Measurements from ENCODE around the gene ODAD3.
"Not testable (repeated sequence)": the region's sequence is repeated elsewhere in the genome, so short reads cannot be mapped to it uniquely, and the experiment has no call there.

ODAD3 gene

DNA sequence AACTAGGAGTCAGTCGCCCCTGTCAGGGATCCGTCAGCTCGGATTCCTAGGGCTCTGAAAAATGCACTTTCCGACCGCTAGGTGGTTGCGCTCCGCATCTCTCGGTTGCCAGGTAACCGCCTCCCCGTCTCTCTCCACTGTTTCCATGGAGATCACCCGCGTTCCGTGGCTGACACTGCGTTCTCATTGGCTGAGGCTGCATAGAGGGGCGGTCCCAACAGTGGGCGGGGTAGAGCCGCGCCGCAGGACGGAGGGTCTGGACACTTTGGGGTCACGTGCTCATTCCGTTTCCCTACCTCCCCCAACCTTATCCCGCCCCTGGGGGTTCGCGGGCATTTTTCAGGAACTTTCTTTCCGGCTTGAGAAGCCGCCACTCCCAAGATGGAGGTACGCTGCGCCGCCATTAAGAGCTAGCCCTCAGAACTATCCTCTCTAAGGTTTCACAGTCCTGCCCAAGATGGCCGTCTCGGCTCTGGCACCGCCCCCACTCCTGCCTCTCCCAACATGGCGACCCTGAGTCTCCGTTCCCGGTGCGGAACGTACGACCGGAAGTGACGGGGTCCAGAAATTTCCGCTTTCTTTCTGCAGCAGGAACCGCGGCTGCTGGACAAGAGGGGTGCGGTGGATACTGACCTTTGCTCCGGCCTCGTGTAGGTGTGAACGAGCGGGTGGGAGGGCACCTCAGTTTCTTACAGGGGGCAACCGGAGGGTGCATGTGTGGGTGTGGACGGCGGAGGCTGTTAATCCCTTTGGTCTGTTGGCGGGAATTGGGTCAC lies at the start of gene ODAD3, which contains the start of gene PRKCSH:
Gene ODAD3, minus strand, starts transcription at position 65 of the 776 bp plus-strand sequence. CDS start 105 bp downstream, outside the sequence.
Gene PRKCSH, plus strand, starts transcription at position 579 of the 776 bp plus-strand sequence. CDS start 483 bp downstream, outside the sequence.
- DNase-seq (ENCODE audit: low read depth, low spot score): peak; percentile 99

DNA sequence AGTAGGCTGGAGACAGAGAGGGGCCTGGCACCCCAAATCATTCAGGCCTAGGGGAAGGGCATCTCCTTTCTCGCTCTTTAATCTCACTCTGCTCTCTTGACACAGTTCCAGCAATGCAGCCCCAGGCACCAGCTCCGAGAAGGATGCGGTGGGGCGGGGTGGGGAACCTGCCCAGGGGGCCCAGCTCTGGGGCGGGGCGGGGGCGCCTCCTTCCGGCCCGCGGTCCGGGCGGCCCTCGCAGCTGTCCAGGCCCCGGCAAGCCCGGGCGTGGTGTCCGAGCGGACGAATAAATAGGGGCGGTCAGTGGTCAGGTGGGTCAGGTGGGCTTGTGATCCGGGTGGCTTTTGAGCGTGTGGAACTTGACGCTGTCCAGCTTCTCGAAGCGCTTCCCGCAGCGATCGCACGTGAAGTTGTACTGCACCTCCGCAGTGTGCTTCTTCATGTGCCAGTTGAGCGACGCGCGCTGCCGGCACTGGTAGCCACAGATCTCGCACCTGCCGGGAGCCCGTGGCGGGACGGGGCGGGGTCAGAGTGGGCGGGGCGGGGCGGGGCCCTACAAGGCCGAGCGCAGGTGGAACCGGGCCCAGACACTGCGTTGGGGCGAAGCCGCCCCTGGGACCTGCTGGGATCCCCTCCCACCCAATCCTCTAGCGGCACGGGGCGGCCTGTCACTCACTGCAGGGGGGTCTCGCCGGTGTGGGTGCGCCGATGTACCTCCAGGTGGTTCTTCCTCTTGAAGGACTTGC lies 48.6 kb upstream of the ODAD3 start:
- DNase-seq (ENCODE audit: low read depth, low spot score): no peak

DNA sequence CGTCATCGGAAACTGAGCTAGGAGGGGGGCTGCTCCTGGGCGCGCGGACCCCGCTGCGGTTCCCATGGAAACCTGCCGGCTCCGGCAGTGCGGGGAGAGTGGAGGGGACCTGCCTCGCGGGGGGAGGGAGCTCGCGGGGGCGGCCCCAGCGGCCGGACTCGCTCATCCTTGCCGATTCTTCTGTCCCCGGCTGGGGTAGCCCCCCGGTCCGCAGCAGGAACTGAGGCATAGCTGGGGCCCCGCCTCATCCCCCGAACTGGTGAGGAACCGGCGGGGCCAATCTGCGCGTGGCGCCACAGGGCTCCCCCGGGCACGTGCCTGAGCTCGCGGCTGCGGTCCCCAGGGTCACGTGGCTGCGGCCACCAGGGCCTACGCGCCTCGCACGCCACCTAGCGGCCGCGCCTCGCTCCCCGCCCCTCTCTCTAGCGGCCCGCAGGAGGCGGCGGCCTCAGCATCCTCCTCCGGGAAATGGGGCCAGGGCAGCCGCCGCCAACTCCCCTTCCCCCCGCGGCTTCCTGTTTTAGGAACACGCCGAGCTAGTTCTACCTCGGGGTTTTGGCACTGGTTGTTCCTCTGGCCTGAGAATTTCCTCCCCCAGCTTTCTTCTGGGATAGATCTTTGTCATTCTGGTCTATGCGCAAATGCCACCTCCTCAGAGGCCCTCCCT lies 47.6 kb upstream of the ODAD3 start:
- DNase-seq (ENCODE audit: low read depth, low spot score): peak; percentile 62

DNA sequence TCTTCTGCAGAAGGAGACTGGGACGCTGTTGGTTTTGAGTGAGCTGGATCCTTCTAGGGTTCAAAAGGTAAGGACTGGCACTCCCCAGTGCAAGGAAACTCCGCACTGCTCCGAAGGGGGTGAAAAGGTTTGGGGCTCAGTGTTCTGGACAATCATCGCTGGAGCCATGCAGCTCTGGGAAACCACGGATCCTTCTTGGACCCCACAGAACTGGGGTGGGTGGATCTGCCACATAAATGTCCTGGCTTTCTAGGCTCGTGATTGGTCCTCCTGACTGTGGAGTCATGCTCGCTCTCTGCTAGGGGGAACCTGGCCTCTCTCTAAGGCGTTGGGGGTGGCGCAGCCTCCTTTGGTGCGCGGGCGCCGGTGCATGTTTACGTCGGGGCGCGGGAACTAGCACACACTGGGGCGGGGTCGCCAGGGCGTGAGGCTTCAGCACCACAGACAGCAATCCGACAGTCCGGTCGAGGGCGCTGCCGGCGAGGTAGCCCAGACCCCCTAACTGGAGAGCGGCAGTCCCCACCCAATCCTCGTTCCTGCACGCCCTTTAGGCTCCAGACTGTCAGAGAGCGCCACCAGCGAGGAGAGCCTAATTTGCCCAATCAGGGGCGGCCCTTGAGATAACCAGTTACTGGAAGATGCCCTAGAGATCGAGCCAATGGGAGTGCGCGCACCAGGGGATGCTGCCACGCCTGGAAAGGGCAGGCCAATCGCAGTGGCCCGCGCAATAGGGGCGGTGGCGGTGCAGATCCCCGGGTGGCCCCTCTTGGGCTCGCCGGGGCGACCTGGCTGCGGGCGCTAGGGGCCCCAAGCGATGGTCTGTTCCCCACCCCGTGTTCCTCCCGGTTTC lies 46.8 kb upstream of the ODAD3 start:
- DNase-seq (ENCODE audit: low read depth, low spot score): peak; percentile 63

DNA sequence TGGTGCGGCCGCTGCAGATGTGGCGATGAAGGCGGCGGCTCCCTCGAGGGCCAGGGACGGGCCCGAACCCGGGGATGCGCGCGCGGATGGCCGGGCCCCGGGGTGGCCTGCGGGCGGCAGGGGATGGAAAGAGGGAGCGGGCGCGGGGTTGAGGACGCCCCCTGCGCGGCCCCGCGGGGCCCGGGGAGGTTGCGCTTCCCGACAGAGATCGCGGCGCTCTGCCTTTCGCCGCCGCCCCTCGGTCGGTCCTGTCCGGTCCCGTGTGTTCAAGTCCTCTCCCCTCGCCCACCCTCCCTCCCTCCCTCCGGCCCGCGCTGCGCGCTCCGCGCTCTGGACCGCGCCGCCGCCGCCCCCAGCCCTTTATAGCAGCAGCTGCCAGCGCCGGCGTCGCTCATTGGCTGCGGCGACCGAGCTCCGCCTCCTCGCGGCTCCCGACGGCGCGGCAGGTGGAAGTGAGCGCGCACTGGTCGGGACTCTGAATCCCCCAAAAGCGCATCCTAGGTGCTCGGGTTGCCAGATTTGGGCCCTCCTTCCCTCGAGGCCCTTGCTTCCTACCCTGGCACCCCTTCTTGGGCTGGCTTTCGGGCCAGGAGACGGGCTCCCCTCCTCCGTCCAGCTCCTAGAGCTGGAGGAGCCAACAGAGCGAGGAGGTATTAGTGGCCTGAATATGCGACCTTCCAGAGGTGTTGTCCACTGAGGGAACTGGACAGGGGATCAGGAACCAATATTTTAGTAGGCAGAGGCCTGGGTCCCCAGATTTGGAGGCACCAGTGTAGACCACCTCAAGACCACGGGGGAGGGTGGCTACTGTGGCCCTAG lies 46.0 kb upstream of the ODAD3 start, which contains the start of gene ELAVL3:
Gene ELAVL3, minus strand, starts transcription at position 332 of the 819 bp plus-strand sequence. CDS start 438 bp downstream, outside the sequence.
- no peak for DNase-seq (ENCODE audit: low read depth, low spot score)

DNA sequence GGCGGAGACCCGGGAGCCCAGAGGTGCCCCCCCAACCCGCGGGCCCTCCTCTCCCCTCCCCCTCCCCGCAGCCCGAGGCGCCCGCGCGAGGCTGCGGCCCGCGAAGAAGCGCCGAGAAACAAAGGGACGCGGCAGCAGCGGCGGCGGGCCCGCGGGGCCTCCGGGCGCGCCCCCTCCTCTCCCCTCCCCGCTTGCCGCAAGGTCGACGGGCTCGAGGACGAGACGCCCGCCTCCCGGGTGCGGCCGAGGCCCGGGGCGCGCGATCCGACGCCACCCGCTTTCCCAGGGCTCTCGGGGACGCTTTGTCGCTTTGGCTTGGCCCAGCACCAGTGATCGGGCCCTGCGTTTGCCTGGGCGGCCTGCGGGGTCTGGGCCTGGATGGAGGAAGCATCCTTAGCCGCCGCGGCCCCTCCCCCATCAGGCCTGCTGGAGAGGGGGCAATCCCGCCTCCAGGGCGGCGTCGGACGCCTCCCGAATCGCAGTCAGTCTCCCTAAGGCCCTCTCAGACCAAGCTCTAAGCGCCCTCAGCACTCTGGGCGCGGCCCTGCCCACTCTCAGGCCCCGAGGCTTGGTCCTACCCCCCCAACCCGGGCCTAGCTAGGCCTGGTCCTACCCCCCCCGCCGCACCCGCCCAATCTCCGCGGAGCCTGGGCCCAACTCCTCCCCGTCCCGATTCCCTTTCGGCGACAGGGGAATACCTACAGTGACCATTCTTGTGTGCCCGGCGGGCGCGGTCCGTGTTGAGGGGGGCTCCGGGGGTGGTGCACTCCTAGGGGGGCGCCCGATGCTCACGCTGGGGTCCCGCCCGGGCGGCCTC lies 45.2 kb upstream of the ODAD3 start:
- DNase-seq (ENCODE audit: low read depth, low spot score): no peak

DNA sequence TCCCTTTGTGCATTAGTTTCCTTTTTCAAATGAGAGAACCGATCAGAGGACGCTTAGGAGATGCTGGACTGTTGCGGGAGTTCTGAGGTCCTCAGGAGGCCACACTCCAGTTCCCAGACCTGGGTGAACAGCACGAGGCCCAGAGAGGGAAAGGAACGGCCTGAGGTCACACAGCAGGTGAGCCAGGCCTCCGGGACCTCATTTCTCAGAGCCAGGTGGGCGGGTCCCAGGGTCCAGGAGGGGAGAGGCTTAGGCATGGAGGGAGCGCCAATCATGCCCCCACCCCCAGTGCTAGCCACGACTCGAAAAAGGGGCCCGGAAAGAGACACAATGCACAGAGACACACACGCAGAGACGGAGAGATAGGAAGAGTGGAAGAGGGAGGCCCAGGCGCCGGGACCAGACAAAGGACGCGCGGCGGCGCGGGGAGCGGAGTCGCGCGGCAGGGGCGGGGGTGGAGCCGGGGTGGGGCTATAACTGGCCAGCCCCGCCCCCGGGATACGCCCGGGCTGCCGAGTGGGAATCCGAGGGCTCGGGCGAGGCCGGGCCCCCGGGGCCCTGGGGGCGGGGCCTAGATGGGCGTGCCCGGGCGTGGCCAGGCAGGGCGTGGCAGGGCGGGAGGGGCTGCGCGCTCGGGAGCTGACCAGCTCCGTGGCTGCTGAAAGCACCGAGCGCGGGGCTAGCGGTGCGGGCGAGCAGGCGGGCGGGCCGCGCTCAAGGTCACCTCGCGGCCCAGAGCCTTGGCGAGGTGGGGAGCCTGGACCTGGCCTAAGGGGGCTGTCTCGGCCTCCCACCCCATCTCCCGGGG lies 44.4 kb upstream of the ODAD3 start:
- DNase-seq (ENCODE audit: low read depth, low spot score): no peak

DNA sequence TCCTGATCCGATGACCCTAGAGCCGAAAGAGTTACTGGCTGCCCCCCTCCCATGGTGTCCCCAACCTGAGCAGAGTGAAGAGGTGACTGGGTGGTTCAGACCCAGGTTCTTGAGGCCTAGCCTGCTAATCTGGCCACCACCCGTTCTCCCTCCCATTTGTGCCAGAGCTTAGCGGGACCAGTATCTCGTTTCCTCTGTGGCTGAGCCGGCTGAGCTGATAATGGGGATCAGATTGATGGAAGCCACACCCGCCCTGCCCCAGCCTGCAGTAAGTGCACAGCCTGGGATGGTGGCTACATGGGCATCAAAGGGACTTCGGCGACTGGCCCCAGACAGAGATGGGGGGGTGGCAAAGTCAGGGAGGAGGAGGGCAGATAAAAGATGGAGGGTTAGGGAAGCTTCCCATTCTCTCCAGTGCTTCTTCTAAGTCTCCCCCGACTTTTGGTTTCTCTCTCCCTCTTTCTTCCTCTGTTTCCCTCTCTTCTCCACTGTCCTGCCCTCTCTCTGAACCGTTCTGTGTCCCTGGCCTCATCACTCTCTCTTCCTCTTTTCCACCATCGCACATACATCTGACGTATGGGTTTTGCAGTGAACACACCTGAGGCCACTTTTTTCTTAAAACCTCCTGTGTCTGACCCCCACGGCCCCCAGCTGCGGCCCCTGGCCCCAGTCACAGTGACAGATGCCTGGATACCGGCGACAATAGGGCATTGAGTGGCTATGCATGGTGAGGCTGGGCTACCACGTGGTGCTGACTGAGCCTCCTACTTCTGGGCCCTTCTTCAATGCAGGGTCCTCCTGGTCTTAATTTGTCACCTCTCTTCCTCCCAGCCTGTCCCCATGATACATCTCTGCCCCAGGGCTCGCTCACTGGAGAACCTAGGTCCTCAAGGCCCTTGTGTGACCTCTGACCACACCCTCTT lies 43.5 kb upstream of the ODAD3 start:
- no peak for DNase-seq (ENCODE audit: low read depth, low spot score)

DNA sequence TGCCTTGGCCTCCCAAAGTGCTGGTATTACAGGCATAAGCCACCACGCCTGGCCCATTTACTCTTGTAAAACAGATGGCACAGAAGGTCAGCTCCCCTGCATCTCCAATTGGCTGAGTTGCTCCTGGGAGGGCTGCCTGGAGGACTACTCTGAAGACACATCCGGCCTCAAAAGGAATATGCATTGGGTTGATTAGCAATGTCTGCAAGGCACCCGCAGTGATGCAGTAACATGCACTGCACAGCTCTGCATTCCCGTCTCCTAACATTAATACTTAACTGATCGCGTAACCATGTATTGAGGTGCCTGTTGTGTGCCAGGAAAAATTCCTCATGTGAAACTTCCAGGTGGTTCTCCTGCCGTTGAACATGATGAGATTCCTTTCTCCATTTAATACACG lies 40.9 kb upstream of the ODAD3 start:
- DNase-seq (ENCODE audit: low read depth, low spot score): no peak

DNA sequence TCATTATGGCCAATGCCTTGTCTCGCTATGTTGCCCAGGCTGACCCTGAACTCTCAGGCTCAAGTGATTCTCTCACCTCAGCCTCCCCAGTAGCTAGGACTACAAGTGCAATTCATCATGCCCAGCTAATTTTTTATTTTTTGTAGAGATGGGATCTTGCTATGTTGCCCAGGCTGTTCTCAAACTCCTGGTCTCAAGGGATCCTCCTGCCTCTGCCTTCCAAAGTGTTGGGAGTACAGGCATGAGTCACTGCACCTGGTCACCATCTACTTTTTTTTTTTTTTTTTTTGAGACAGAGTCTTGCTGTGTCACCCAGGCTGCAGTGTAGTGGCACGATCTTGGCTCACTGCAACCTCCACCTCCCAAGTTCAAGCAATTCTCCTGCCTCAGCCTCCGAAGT lies 40.4 kb upstream of the ODAD3 start:
- not testable (repeated sequence) for DNase-seq (ENCODE audit: low read depth, low spot score)

DNA sequence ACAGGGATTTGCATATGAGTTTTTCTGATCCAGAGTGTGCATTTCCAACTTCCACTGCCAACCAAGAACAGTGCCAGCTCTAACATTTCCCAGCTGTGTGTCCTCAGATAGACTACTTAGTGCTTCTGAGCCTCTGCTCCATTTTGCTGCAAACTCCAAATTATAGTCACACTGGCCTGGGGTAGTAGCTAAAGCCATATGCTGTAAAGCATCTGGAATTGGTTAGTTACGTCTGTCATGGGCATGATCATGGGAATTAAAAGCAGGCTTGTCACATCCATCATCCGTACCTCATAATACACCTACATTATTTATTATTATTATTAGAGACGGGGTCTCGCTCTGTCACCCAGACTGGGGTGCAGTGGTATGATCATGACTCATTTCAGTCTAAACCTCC lies 38.8 kb upstream of the ODAD3 start:
- no peak for DNase-seq (ENCODE audit: low read depth, low spot score)

DNA sequence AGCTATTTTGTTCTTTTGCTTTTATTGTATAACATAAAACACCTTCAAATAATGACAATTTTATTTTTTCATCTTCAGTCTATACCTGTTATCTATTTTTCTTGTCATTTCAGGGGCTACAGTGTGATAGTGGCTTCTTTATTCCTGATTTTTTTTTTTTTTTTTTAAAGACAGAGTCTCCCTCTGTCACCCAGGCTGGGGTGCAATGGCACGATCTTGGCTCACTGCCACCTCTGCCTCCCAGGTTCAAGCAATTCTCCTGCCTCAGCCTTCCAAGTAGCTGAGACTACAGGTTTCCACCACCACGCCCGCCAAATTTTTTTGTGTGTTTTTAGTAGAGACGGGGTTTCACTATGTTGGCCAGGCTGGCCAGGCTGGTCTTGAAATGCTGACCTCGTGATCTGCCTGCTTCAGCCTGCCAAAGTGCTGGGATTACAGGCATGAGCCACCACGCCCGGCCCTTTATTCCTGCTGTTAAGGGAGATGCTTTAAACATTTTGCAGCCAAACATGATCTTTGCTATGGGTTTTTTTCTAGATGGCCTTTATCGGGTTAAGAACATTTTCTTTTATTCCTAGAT lies 33.4 kb upstream of the ODAD3 start:
- DNase-seq (ENCODE audit: low read depth, low spot score): not testable (repeated sequence)

DNA sequence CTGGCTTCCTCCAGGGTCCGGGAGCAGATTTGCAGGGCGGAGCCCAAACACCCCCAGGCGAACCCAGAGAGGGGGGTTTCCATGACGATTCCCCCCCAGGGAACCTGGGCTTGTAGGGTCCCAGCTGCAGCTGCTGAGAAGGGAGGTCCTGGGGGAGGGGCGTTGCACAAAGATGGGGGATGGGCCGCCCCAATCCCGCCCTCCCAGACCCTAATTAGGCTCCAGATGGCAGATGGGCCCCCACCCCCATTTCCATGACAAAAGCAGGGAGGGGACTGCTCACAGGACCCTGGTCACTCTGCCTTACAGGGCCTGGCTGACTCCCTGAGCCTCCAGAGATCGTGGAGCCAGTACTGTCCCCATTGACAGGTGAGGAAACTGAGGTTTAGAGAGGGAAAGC lies 30.7 kb upstream of the ODAD3 start:
- no peak for DNase-seq (ENCODE audit: low read depth, low spot score)

DNA sequence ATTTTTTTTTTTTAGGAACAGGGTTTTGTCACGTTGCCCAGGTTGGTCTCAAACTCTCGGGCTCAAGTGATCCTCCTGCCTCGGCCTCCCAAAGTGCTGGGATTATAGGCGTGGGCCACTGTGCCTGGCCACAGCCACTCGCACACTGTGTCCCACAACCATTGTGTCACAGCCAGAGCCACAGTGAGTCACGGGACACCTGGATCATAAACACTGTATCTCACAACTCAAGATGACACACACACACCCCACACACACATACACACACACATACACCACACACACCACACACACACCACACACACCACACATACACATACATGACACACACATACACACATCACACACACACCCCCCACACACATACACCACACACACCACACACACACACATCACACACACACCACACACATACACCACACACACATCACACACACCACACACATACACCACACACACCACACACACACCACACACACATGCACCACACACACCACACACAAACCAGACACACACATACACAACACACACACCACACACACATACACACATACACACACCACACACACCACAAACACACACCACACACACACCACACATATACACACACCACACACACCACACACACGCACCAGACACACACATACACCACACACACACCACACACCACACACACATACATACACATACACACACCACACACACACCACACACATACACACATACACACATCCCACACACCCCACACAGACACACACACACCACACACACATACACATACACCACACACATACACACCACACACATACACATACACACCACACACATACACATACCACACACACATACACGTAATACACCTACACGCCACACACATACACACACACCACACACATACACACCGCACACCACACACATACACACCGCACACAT lies 29.7 kb upstream of the ODAD3 start:
- DNase-seq (ENCODE audit: low read depth, low spot score): no peak

DNA sequence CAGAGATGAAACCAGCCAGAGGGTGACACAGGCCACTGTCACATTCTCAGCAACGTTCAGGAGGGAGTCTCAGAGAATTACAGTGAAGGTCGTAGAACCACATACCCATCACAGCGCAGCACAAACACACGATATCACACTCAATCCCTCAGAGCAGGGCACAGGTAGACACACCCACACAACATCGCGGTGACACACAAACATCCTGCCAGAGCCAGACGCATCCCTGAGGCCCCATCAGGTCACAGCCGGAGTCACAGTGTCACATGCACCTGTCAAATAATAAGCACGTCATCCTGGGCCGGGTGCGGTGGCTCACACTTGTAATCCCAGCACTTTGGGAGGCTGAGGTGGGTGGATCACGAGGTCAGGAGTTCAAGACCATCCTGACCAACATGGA lies 28.5 kb upstream of the ODAD3 start:
- no peak for DNase-seq (ENCODE audit: low read depth, low spot score)

DNA sequence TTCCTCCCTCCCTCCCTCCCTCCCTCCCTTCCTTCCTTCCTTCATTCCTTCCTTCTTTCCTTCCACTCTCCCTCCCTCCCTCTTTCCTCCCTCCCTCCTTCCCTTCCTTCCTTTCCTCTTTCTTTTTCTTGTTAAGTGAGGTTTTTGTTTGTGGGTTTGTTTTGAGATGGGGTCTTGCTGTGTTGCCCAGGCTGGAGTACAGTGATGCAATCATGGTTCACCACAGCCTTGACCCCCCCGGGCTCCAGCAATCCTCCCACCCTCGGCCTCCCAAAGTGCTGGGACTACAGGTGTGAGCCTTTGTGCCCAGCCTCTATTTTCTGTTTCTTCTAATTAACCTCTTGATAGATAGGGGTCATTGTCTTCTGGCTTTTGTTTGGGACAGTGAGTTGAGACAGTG lies 26.5 kb upstream of the ODAD3 start:
- DNase-seq (ENCODE audit: low read depth, low spot score): no peak
